SK-N-SH treated with all-trans-retinoic acid at 6 μM for 48 hours (cell line): ENCODE measurements around the gene SLC22A1.

Experiments
- ATAC-seq: fragments of 200-7000 bp; cut with Tn5 transposase; 3 replicates; pipeline ENCODE4 v1.9.1; 2020; ENCODE audit warnings: mild to moderate bottlenecking, moderate library complexity
- ARNTL ChIP-seq: fragments of 450-650 bp; formaldehyde crosslinking; IDR thresholded peaks from 2 replicates; pipeline ENCODE4 v1.5.0; 2020; ENCODE audit warnings: low read depth, mild to moderate bottlenecking, moderate library complexity, borderline replicate concordance
- BACH2 ChIP-seq: fragments of 250-450 bp; sonication (Bioruptor Pico); IDR thresholded peaks from 2 replicates; pipeline ENCODE4 v1.9.0; 2021; ENCODE audit warnings: mild to moderate bottlenecking, borderline replicate concordance
- CSDC2 ChIP-seq: fragments of 250-450 bp; sonication (Bioruptor Pico); IDR thresholded peaks from 2 replicates; pipeline ENCODE4 v1.5.0; 2020; ENCODE audit warnings: mild to moderate bottlenecking, moderate library complexity
- ESRRG ChIP-seq: fragments of 250-450 bp; sonication (Bioruptor Pico); IDR thresholded peaks from 2 replicates; pipeline ENCODE4 v1.6.1; 2021; ENCODE audit warnings: mild to moderate bottlenecking
- GLIS3 ChIP-seq: fragments of 250-450 bp; sonication (Bioruptor Pico); IDR thresholded peaks from 2 replicates; pipeline ENCODE4 v1.5.0; 2020; ENCODE audit warnings: mild to moderate bottlenecking, moderate library complexity
- OSR1 ChIP-seq: fragments of 250-450 bp; sonication (Bioruptor Pico); IDR thresholded peaks from 2 replicates; pipeline ENCODE4 v1.8.0; 2022; ENCODE audit warnings: moderate library complexity, mild to moderate bottlenecking, inconsistent platforms
- POU6F1 ChIP-seq: fragments of 250-450 bp; sonication (Bioruptor Pico); IDR thresholded peaks from 2 replicates; pipeline ENCODE4 v1.8.0; 2021; ENCODE audit warnings: low read depth, mild to moderate bottlenecking, moderate library complexity, borderline replicate concordance
- PPARA ChIP-seq: fragments of 250-450 bp; sonication (Bioruptor Pico); IDR thresholded peaks from 2 replicates; pipeline ENCODE4 v1.5.0; 2020; ENCODE audit warnings: mild to moderate bottlenecking, borderline replicate concordance
- RARB ChIP-seq: fragments of 250-450 bp; sonication (Bioruptor Pico); IDR thresholded peaks from 2 replicates; pipeline ENCODE4 v1.8.0; 2021; ENCODE audit warnings: mild to moderate bottlenecking, moderate library complexity
- SNAI2 ChIP-seq: fragments of 250-450 bp; sonication (Bioruptor Pico); IDR thresholded peaks from 2 replicates; pipeline ENCODE4 v1.5.0; 2020; ENCODE audit warnings: mild to moderate bottlenecking, moderate library complexity
- TCF4 ChIP-seq: fragments of 250-450 bp; sonication (Bioruptor Pico); IDR thresholded peaks from 2 replicates; pipeline ENCODE4 v1.8.0; 2021; ENCODE audit warnings: mild to moderate bottlenecking, moderate library complexity, borderline replicate concordance
- TOX ChIP-seq: fragments of 250-450 bp; sonication (Bioruptor Pico); IDR thresholded peaks from 2 replicates; pipeline ENCODE4 v1.8.0; 2021; ENCODE audit warnings: mild to moderate bottlenecking, moderate library complexity, borderline replicate concordance
- TSHZ2 ChIP-seq: fragments of 250-450 bp; sonication (Bioruptor Pico); IDR thresholded peaks from 2 replicates; pipeline ENCODE4 v1.5.0; 2020; ENCODE audit warnings: mild to moderate bottlenecking, moderate library complexity
- ZC3H10 ChIP-seq: fragments of 250-450 bp; sonication (Bioruptor Pico); IDR thresholded peaks from 2 replicates; pipeline ENCODE4 v1.5.1; 2021; ENCODE audit warnings: mild to moderate bottlenecking, moderate library complexity
- ZFP3 ChIP-seq: fragments of 250-450 bp; sonication (Bioruptor Pico); IDR thresholded peaks from 2 replicates; pipeline ENCODE4 v1.5.0; 2020; ENCODE audit warnings: mild to moderate bottlenecking, moderate library complexity
- ZFP30 ChIP-seq: fragments of 450-650 bp; formaldehyde crosslinking; IDR thresholded peaks from 2 replicates; pipeline ENCODE4 v1.5.0; 2022; ENCODE audit warnings: mild to moderate bottlenecking, moderate library complexity
- ZNF565 ChIP-seq: fragments of 450-650 bp; formaldehyde crosslinking; conservative IDR thresholded peaks from 2 replicates; pipeline ENCODE4 v1.5.0; 2020; ENCODE audit warnings: low read depth, mild to moderate bottlenecking, moderate library complexity
- ZNF8 ChIP-seq: fragments of 450-650 bp; formaldehyde crosslinking; IDR thresholded peaks from 2 replicates; pipeline ENCODE4 v1.5.0; 2020; ENCODE audit warnings: mild to moderate bottlenecking, moderate library complexity
- TF ChIP-seq, protein P1 (sequence below): fragments of 250-450 bp; sonication (Bioruptor Pico); IDR thresholded peaks from 2 replicates; pipeline ENCODE4 v1.5.1; 2020; ENCODE audit warnings: low read depth, mild to moderate bottlenecking, moderate library complexity
- TF ChIP-seq, protein P2 (sequence below): fragments of 250-450 bp; sonication (Bioruptor Pico); IDR thresholded peaks from 2 replicates; pipeline ENCODE4 v1.5.1; 2021; ENCODE audit warnings: mild to moderate bottlenecking, moderate library complexity

Gene SLC22A1

GRCh38 chr6:160077024-160077423 lies 44.6 kb upstream of the SLC22A1 start:
- no peak for ATAC-seq

DNA sequence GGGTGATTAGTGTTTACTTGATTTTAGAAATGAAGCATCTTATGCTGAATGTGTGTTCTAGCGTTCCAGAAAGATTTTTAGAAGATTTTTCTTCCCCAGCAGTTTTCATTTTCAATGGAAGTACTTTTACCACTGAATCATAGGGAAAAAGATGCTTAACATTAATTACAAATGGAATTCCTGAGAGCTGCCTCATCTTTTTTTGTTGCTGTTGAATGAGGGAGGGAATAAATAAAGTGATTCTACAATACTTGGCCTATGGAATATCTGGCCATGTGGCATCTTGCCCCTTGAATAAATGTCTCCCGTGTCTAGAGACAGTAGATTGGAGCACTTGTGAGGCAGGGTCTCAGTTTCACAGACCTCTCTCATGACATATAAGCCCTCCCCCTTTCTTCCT lies 44.1 kb upstream of the SLC22A1 start:
- ATAC-seq, result no peak
- TF ChIP-seq ZNF8 (CRISPR knock-in tag), result no peak
- TF ChIP-seq POU6F1 (CRISPR knock-in tag), result no peak
- TF ChIP-seq ZC3H10, result no peak
- TF ChIP-seq ESRRG (CRISPR knock-in tag), result no peak
- TF ChIP-seq RARB (CRISPR knock-in tag), result no peak
- TF ChIP-seq TCF4 (CRISPR knock-in tag), result no peak
- no peak for TF ChIP-seq ZFP3 (CRISPR knock-in tag)
- TF ChIP-seq, protein P1, sequence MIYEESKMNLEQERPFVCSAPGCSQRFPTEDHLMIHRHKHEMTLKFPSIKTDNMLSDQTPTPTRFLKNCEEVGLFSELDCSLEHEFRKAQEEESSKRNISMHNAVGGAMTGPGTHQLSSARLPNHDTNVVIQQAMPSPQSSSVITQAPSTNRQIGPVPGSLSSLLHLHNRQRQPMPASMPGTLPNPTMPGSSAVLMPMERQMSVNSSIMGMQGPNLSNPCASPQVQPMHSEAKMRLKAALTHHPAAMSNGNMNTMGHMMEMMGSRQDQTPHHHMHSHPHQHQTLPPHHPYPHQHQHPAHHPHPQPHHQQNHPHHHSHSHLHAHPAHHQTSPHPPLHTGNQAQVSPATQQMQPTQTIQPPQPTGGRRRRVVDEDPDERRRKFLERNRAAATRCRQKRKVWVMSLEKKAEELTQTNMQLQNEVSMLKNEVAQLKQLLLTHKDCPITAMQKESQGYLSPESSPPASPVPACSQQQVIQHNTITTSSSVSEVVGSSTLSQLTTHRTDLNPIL (CRISPR knock-in tag), result no peak
- TF ChIP-seq TSHZ2 (CRISPR knock-in tag), result no peak
- TF ChIP-seq, protein P2, sequence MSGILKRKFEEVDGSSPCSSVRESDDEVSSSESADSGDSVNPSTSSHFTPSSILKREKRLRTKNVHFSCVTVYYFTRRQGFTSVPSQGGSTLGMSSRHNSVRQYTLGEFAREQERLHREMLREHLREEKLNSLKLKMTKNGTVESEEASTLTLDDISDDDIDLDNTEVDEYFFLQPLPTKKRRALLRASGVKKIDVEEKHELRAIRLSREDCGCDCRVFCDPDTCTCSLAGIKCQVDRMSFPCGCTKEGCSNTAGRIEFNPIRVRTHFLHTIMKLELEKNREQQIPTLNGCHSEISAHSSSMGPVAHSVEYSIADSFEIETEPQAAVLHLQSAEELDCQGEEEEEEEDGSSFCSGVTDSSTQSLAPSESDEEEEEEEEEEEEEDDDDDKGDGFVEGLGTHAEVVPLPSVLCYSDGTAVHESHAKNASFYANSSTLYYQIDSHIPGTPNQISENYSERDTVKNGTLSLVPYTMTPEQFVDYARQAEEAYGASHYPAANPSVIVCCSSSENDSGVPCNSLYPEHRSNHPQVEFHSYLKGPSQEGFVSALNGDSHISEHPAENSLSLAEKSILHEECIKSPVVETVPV (CRISPR knock-in tag), result no peak
- TF ChIP-seq SNAI2 (CRISPR knock-in tag), result no peak
- no peak for TF ChIP-seq BACH2 (CRISPR knock-in tag)
- TF ChIP-seq PPARA (CRISPR knock-in tag), result no peak
- TF ChIP-seq, all 23 proteins: peak for 0

More at GRCh38 chr6:160077024-160077423, 44.6 kb upstream of the SLC22A1 start:
- TF ChIP-seq, protein P2 (CRISPR knock-in tag), result no peak
- TF ChIP-seq ESRRG (CRISPR knock-in tag) (no peak), OSR1 (CRISPR knock-in tag) (no peak), SNAI2 (CRISPR knock-in tag) (no peak), ZFP30 (CRISPR knock-in tag) (no peak), GLIS3 (no peak)

GRCh38 chr6:160078883-160079685 lies 42.5 kb upstream of the SLC22A1 start:
- ATAC-seq, result no peak
- TF ChIP-seq TCF4 (CRISPR knock-in tag) (no peak), ZNF565 (no peak), ARNTL (CRISPR knock-in tag) (no peak), ZFP3 (CRISPR knock-in tag) (no peak), GLIS3 (no peak), OSR1 (CRISPR knock-in tag) (no peak), TSHZ2 (CRISPR knock-in tag) (no peak), PPARA (CRISPR knock-in tag) (no peak), TOX (CRISPR knock-in tag) (no peak), CSDC2 (CRISPR knock-in tag) (no peak)
